Neural cell (in vitro differentiated cells): ENCODE measurements around the gene SLC26A4. TPM values are rescaled to one million over a fixed set of nuclear protein-coding genes. Genes with fewer than 3 reads are reported as not detected.

ENCODE experiments used
- H2AFZ ChIP-seq: fragments of 200-600, 300-800 bp; sonication (generic), shearing (Covaris generic); 2 replicates; pipeline ENCODE4 v1.6.0; 2014; ENCODE audit warnings: low read depth, mild to moderate bottlenecking, antibody characterized with exemption, low read length, moderate library complexity
- H3F3A ChIP-seq: fragments of 200-600 bp; shearing (Covaris generic); 2 replicates; pipeline ENCODE4 v1.6.1; 2016; ENCODE audit warnings: mild to moderate bottlenecking, moderate library complexity, mixed read lengths, antibody characterized with exemption, low read length; ENCODE audit not compliant: insufficient read depth, poor library complexity, severe bottlenecking
- H3K27ac ChIP-seq: fragments of 200-600, 300-800 bp; sonication (generic), shearing (Covaris generic); 2 replicates; pipeline ENCODE4 v1.5.1; 2014; ENCODE audit warnings: mild to moderate bottlenecking, low read length, moderate library complexity
- H3K27me3 ChIP-seq: fragments of 300-800, 200-600 bp; sonication (generic), shearing (Covaris generic); 2 replicates; pipeline ENCODE4 v1.6.0; 2014; ENCODE audit warnings: mild to moderate bottlenecking, low read depth, low read length, moderate library complexity; ENCODE audit not compliant: insufficient read depth
- H3K36me3 ChIP-seq: fragments of 300-800, 200-600 bp; sonication (generic), shearing (Covaris generic); 2 replicates; pipeline ENCODE4 v1.5.1; 2014; ENCODE audit warnings: mild to moderate bottlenecking, antibody characterized with exemption, low read length, moderate library complexity; ENCODE audit not compliant: insufficient read depth
- H3K4me2 ChIP-seq: fragments of 300-800, 200-600 bp; sonication (generic), shearing (Covaris generic); 2 replicates; pipeline ENCODE4 v1.6.0; 2014; ENCODE audit warnings: mild to moderate bottlenecking, low read length
- H3K4me3 ChIP-seq: fragments of 300-800, 200-600 bp; sonication (generic), shearing (Covaris generic); 2 replicates; pipeline ENCODE4 v1.5.1; 2014; ENCODE audit warnings: mild to moderate bottlenecking, low read length, moderate library complexity
- H3K79me2 ChIP-seq: fragments of 200-600 bp; shearing (Covaris generic); replicated peaks from 2 replicates; pipeline ENCODE4 v1.6.0; 2014; ENCODE audit warnings: mild to moderate bottlenecking, low read length, moderate library complexity; ENCODE audit not compliant: insufficient read depth
- H3K9ac ChIP-seq: fragments of 300-800, 200-600 bp; sonication (generic), shearing (Covaris generic); 2 replicates; pipeline ENCODE4 v1.6.1; 2016; ENCODE audit warnings: mild to moderate bottlenecking, low read length, mixed read lengths
- H3K9me2 ChIP-seq: fragments of 200-600 bp; shearing (Covaris generic); 2 replicates; pipeline ENCODE4 v1.6.1; 2016; ENCODE audit warnings: mild to moderate bottlenecking, low read length, mixed read lengths; ENCODE audit not compliant: insufficient read depth
- H3K9me3 ChIP-seq: fragments of 200-600, 300-800 bp; sonication (generic), shearing (Covaris generic); 2 replicates; pipeline ENCODE4 v1.6.1; 2016; ENCODE audit warnings: mild to moderate bottlenecking, mixed run types, low read length, moderate library complexity, mixed read lengths
- H4K20me1 ChIP-seq: fragments of 200-600 bp; shearing (Covaris generic); 2 replicates; pipeline ENCODE4 v1.6.1; 2016; ENCODE audit warnings: mild to moderate bottlenecking, mixed run types; ENCODE audit not compliant: insufficient read depth
- CTCF ChIP-seq: fragments of 450-650 bp; IDR thresholded peaks from 2 replicates; pipeline ENCODE4 v1.5.1; 2014; ENCODE audit warnings: antibody characterized with exemption, mild to moderate bottlenecking, moderate library complexity; ENCODE audit not compliant: poor library complexity, severe bottlenecking
- EP300 ChIP-seq: fragments of 450-650 bp; conservative IDR thresholded peaks from 2 replicates; pipeline ENCODE4 v1.6.1; 2014; ENCODE audit warnings: antibody characterized with exemption, mild to moderate bottlenecking, moderate library complexity; ENCODE audit not compliant: poor library complexity, severe bottlenecking
- EZH2 ChIP-seq: fragments of 200-600, 300-800 bp; shearing (Covaris generic), sonication (generic); IDR thresholded peaks from 2 replicates; pipeline ENCODE4 v1.6.1; 2014; ENCODE audit warnings: antibody characterized with exemption, low read length, borderline replicate concordance, mild to moderate bottlenecking; ENCODE audit not compliant: insufficient read depth, poor library complexity, severe bottlenecking
- MXI1 ChIP-seq: fragments of 450-650 bp; conservative IDR thresholded peaks from 2 replicates; pipeline ENCODE4 v1.6.1; 2014; ENCODE audit warnings: antibody characterized with exemption, mild to moderate bottlenecking; ENCODE audit not compliant: poor library complexity, severe bottlenecking
- POLR2AphosphoS5 ChIP-seq: IDR thresholded peaks from 2 replicates; pipeline ENCODE4 v1.6.1; 2012
- RAD21 ChIP-seq: fragments of 450-650 bp; conservative IDR thresholded peaks from 2 replicates; pipeline ENCODE4 v1.6.1; 2014; ENCODE audit warnings: antibody characterized with exemption, mild to moderate bottlenecking, moderate library complexity
- REST ChIP-seq: IDR thresholded peaks from 2 replicates; pipeline ENCODE4 v1.6.1; 2012; ENCODE audit warnings: borderline replicate concordance
- SMC3 ChIP-seq: fragments of 450-650 bp; conservative IDR thresholded peaks from 2 replicates; pipeline ENCODE4 v1.6.1; 2014; ENCODE audit warnings: antibody characterized with exemption, mild to moderate bottlenecking, moderate library complexity; ENCODE audit not compliant: poor library complexity
- TAF1 ChIP-seq: IDR thresholded peaks from 2 replicates; pipeline ENCODE4 v1.6.1; 2012; ENCODE audit warnings: low read depth
- polyA plus RNA-seq: library from polyadenylated mRNA; depleted of rRNA; stranded (reverse); fragments of >200 nt; gene quantifications from 2 replicates; pipeline ENCODE4 v1.2.3, GENCODE V29; 2014

The SLC26A4 gene
- polyA plus RNA-seq, 1 donor from 2014 or later = not detected

GRCh38 chr7:107708956-107709355 lies 48.3 kb downstream of the SLC26A4 start:
- no peak overlapping the region for H3K9ac ChIP-seq
- H3K27me3 ChIP-seq = no peaks in the 10 kb centered on the region
- no peak overlapping the region for H3K4me3 ChIP-seq
- H3K36me3 ChIP-seq = no peaks in the 10 kb centered on the region
- no peak overlapping the region for H3K4me2 ChIP-seq
- H4K20me1 ChIP-seq = no peaks in the 10 kb centered on the region
- no peak overlapping the region for H3K27ac ChIP-seq
- H3K79me2 ChIP-seq = no peaks in the 10 kb centered on the region
- no peak overlapping the region for H2AFZ ChIP-seq
- no peaks in the 10 kb centered on the region for H3F3A ChIP-seq
- no peaks in the 10 kb centered on the region for H3K9me3 ChIP-seq
- no peak for TF ChIP-seq POLR2AphosphoS5
- no peaks in the 10 kb centered on the region for H3K9me2 ChIP-seq

- no peak overlapping the region for H3K27ac ChIP-seq
- H3K4me3 ChIP-seq = no peak overlapping the region
- no peaks in the 10 kb centered on the region for H3K9me3 ChIP-seq
- no peak for TF ChIP-seq MXI1
- TF ChIP-seq REST = no peak
- TF ChIP-seq TAF1 = no peak
- TF ChIP-seq CTCF = no peak
- TF ChIP-seq POLR2AphosphoS5 = no peak
- TF ChIP-seq SMC3 = no peak
- TF ChIP-seq EP300 = no peak
- TF ChIP-seq EZH2 = no peak
- no peak for TF ChIP-seq RAD21
- H4K20me1 ChIP-seq = no peaks in the 10 kb centered on the region
- H3K79me2 ChIP-seq = no peaks in the 10 kb centered on the region
- H3K4me2 ChIP-seq = no peak overlapping the region
- no peaks in the 10 kb centered on the region for H3K36me3 ChIP-seq
- no peak overlapping the region for H3K9ac ChIP-seq
- H3K27me3 ChIP-seq = no peaks in the 10 kb centered on the region
- no peaks in the 10 kb centered on the region for H3K9me2 ChIP-seq
- H2AFZ ChIP-seq = no peak overlapping the region
- H3F3A ChIP-seq = no peaks in the 10 kb centered on the region
These were observed 50.7 kb downstream of the SLC26A4 start for GRCh38 chr7:107711301-107711700.

- Histone ChIP-seq H3F3A (no peaks in the 10 kb centered on the region), H2AFZ (no peak overlapping the region), H3K27ac (no peak overlapping the region), H4K20me1 (no peaks in the 10 kb centered on the region), H3K27me3 (no peaks in the 10 kb centered on the region), H3K79me2 (no peaks in the 10 kb centered on the region), H3K9me2 (no peaks in the 10 kb centered on the region), H3K36me3 (no peaks in the 10 kb centered on the region), H3K9ac (no peak overlapping the region), H3K4me2 (no peak overlapping the region), H3K4me3 (no peak overlapping the region), H3K9me3 (no peaks in the 10 kb centered on the region)
- TF ChIP-seq CTCF (no peak), TAF1 (no peak), POLR2AphosphoS5 (no peak), REST (no peak), SMC3 (no peak), EZH2 (no peak), EP300 (no peak)
These were observed 51.4 kb downstream of the SLC26A4 start for GRCh38 chr7:107712025-107712424.
